OCI-LY7 (cell line): ENCODE data around the gene CNPPD1. TPM values are rescaled to one million over a fixed set of nuclear protein-coding genes. Genes with fewer than 3 reads are reported as not detected.

ENCODE experiments used
- BruUV-seq: library from RNA; stranded (reverse); fragments of 400-500 nt; replicated peaks from 2 replicates; lab custom pipeline; 2021; lab: Mats Ljungman, UMichigan
- CTCF ChIA-PET: fragments of 300-600 bp; sonication (Branson Sonifier 250); formaldehyde crosslinking; loops from one replicate; lab custom pipeline; 2022; ENCODE audit warnings: antibody characterized with exemption; ENCODE audit not compliant: unreplicated experiment; lab: Charles Lee
- POLR2A ChIA-PET: fragments of 300-600 bp; sonication (Branson Sonifier 250); formaldehyde crosslinking; loops from one replicate; lab custom pipeline; 2022; ENCODE audit warnings: antibody characterized with exemption; lab: Charles Lee
- DNase-seq: peaks from one replicate; pipeline ENCODE4 v3.0.0-alpha.2; 2015; ENCODE audit warnings: low spot score
- H2AFZ ChIP-seq: fragments of 200-600 bp; sonication (generic), shearing (Covaris generic); 2 replicates; pipeline ENCODE4 v1.6.1; 2014; ENCODE audit warnings: mild to moderate bottlenecking, antibody characterized with exemption, low read length, moderate library complexity
- H3K27ac ChIP-seq: fragments of 200-600 bp; sonication (generic); 2 replicates; pipeline ENCODE4 v1.5.1; 2014; ENCODE audit warnings: mixed run types, low read depth, mild to moderate bottlenecking, moderate library complexity, low read length, inconsistent platforms; ENCODE audit not compliant: poor library complexity, severe bottlenecking
- H3K36me3 ChIP-seq: fragments of 200-600 bp; sonication (generic); 2 replicates; pipeline ENCODE4 v1.6.1; 2014; ENCODE audit warnings: mild to moderate bottlenecking, antibody characterized with exemption, low read length, moderate library complexity, mixed read lengths; ENCODE audit not compliant: insufficient read depth
- H3K4me1 ChIP-seq: fragments of 200-600 bp; sonication (generic); 2 replicates; pipeline ENCODE4 v1.5.1; 2014; ENCODE audit warnings: mild to moderate bottlenecking, low read length; ENCODE audit not compliant: insufficient read depth, poor library complexity, severe bottlenecking
- H3K4me2 ChIP-seq: fragments of 200-600 bp; sonication (generic); 2 replicates; pipeline ENCODE4 v1.6.1; 2014; ENCODE audit warnings: mild to moderate bottlenecking, low read length
- H3K4me3 ChIP-seq: fragments of 200-600 bp; sonication (generic); 2 replicates; pipeline ENCODE4 v1.5.1; 2014; ENCODE audit warnings: mild to moderate bottlenecking, low read depth, low read length; ENCODE audit not compliant: poor library complexity, severe bottlenecking
- H3K79me2 ChIP-seq: fragments of 200-600 bp; sonication (generic); 2 replicates; pipeline ENCODE4 v1.6.1; 2016; ENCODE audit warnings: low read depth, mild to moderate bottlenecking, low read length, moderate library complexity, mixed read lengths; ENCODE audit not compliant: insufficient read depth
- H3K9me2 ChIP-seq: fragments of 200-600 bp; sonication (generic); 2 replicates; pipeline ENCODE4 v1.6.1; 2016; ENCODE audit warnings: mild to moderate bottlenecking, low read length, mixed read lengths; ENCODE audit not compliant: insufficient read depth
- H3K9me3 ChIP-seq: fragments of 200-600 bp; sonication (generic); 2 replicates; pipeline ENCODE4 v1.6.1; 2014; ENCODE audit warnings: mild to moderate bottlenecking, mixed run types, low read length, mixed read lengths
- H4K20me1 ChIP-seq: fragments of 200-600 bp; sonication (generic); 2 replicates; pipeline ENCODE4 v1.6.1; 2014; ENCODE audit warnings: mild to moderate bottlenecking, antibody characterized with exemption, low read length, moderate library complexity, mixed read lengths; ENCODE audit not compliant: insufficient read depth
- EZH2phosphoT487 ChIP-seq: fragments of 200-600 bp; sonication (generic); IDR thresholded peaks from 2 replicates; pipeline ENCODE4 v1.6.1; 2018; ENCODE audit warnings: low read depth, borderline replicate concordance, mild to moderate bottlenecking, mixed run types, antibody characterized with exemption, low read length, moderate library complexity, mixed read lengths
- intact Hi-C: fragments of 100-400 bp; cut with micrococcal nuclease; formaldehyde crosslinking; loops from one replicate; pipeline ENCODE4 v1.10.0; 2022; ENCODE audit not compliant: unreplicated experiment
- total RNA-seq, 2 experiments: library from RNA; depleted of rRNA in 1 of 2; stranded (reverse); fragments of >200 nt in 1 of 2; shearing (Covaris generic) in 1 of 2; gene quantifications; 2 replicates each; pipeline ENCODE4 v1.2.3, GENCODE V29; 2014 to 2022
- TF ChIP-seq, protein P1 (sequence below): fragments of 200-600 bp; sonication (generic); conservative IDR thresholded peaks from 2 replicates; pipeline ENCODE4 v1.5.1; 2014; ENCODE audit warnings: mild to moderate bottlenecking, antibody characterized with exemption, low read length, moderate library complexity, mixed read lengths

Gene CNPPD1
- total RNA-seq, 2 experiments from 2014 or later: 39.2 to 68.2 TPM

DNA sequence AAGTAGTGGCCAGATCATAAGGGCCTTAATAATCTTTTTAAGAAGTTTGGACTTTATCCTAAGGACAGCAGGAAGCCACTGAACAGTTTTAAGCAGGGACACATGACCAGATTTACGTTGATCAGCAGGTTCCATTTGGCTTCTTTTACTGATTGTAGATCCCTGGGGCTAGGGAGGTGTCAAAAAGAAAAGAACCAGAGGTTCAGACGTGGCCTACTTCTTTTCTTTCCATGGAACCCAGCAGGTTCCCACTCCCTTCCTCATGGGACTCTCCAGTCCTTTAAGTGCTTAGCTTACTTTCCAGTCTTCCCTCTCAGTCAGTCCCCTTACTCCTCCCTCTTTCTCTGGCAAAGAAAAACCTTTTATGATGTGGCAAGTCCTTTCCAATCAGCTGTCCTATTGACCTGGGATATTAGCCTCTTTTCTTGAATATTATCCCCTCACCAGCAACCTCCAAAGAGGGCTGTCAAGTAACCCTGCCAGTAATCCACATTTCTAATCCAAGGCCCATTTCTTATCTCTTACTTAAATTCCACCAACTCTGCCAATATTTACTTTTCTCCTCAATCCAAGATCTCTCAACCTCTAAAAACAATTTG, 49.6 kb downstream of the CNPPD1 start:
- no peaks in the 10 kb centered on the region for H3K79me2 ChIP-seq
- no peaks in the 10 kb centered on the region for H3K4me1 ChIP-seq
- H3K9me3 ChIP-seq: no peaks in the 10 kb centered on the region
- TF ChIP-seq, protein P1, sequence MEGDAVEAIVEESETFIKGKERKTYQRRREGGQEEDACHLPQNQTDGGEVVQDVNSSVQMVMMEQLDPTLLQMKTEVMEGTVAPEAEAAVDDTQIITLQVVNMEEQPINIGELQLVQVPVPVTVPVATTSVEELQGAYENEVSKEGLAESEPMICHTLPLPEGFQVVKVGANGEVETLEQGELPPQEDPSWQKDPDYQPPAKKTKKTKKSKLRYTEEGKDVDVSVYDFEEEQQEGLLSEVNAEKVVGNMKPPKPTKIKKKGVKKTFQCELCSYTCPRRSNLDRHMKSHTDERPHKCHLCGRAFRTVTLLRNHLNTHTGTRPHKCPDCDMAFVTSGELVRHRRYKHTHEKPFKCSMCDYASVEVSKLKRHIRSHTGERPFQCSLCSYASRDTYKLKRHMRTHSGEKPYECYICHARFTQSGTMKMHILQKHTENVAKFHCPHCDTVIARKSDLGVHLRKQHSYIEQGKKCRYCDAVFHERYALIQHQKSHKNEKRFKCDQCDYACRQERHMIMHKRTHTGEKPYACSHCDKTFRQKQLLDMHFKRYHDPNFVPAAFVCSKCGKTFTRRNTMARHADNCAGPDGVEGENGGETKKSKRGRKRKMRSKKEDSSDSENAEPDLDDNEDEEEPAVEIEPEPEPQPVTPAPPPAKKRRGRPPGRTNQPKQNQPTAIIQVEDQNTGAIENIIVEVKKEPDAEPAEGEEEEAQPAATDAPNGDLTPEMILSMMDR: no peak
- TF ChIP-seq EZH2phosphoT487: no peak
- H4K20me1 ChIP-seq: no peaks in the 10 kb centered on the region
- intact Hi-C loops: no loop called here
- ChIA-PET POLR2A (interaction anchor here (0.7 kb wide), 1 partner anchor 261 kb away, joined by 3 read pairs; no protein-coding TSS in a partner anchor), CTCF (no interaction called here)
- no peaks in the 10 kb centered on the region for H3K36me3 ChIP-seq
- H3K4me3 ChIP-seq: no peak overlapping the region
- DNase-seq: no peak
- no peak overlapping the region for H3K27ac ChIP-seq
- BruUV-seq: no TSS peak
- H3K9me2 ChIP-seq: no peaks in the 10 kb centered on the region
- no peak overlapping the region for H2AFZ ChIP-seq
- no peak overlapping the region for H3K4me2 ChIP-seq

- no peaks in the 10 kb centered on the region for H3K9me3 ChIP-seq
- ChIA-PET POLR2A (no interaction called here), CTCF (interaction anchor here (0.8 kb wide), 1 partner anchor 63 kb away, joined by 3 read pairs; no protein-coding TSS in a partner anchor)
- no peaks in the 10 kb centered on the region for H3K36me3 ChIP-seq
- H3K4me2 ChIP-seq: no peak overlapping the region
- TF ChIP-seq, protein P1: no peak
- TF ChIP-seq EZH2phosphoT487: no peak
- no peak overlapping the region for H3K4me3 ChIP-seq
- no peak for DNase-seq
- H2AFZ ChIP-seq: no peak overlapping the region
- no peaks in the 10 kb centered on the region for H3K4me1 ChIP-seq
- intact Hi-C loops: no loop called here
- no TSS peak for BruUV-seq
- H3K9me2 ChIP-seq: no peaks in the 10 kb centered on the region
- H4K20me1 ChIP-seq: no peaks in the 10 kb centered on the region
- no peak overlapping the region for H3K27ac ChIP-seq
- no peaks in the 10 kb centered on the region for H3K79me2 ChIP-seq
These were observed 50.2 kb downstream of the CNPPD1 start for GRCh38 chr2:219126555-219126954.

DNA sequence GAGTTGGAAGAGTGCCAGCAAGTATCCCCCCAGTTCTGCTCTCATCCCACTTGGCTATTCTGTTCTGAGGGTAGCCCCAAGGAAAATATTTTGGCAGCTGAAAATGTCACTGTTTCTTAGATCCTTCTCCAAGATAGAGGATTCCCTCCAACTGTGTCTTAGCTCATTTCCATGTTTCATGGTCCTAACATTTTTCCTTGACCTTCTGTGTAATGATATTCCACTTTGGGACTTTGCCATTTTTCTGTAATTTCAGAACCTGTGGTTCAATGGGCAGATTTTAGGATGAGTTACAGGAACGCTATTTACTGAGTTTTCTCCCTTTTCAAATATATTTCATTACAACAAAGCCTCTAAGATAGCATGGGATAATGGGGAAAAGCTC, 50.8 kb downstream of the CNPPD1 start:
- POLR2A ChIA-PET: interaction anchor here (0.7 to 1.0 kb wide), 3 partner anchors 11 to 19 kb away, joined by 3 to 4 read pairs (median 4); no protein-coding TSS in a partner anchor
- H3K79me2 ChIP-seq: no peaks in the 10 kb centered on the region
- H3K36me3 ChIP-seq: no peaks in the 10 kb centered on the region
- CTCF ChIA-PET: interaction anchor here (0.8 kb wide), 1 partner anchor 62 kb away, joined by 3 read pairs; no protein-coding TSS in a partner anchor
- intact Hi-C loops: no loop called here
- no peak for TF ChIP-seq EZH2phosphoT487
- TF ChIP-seq, protein P1: no peak
- no peak overlapping the region for H3K27ac ChIP-seq
- H4K20me1 ChIP-seq: no peaks in the 10 kb centered on the region
- H3K9me2 ChIP-seq: no peaks in the 10 kb centered on the region
- H2AFZ ChIP-seq: no peak overlapping the region
- no peak overlapping the region for H3K4me3 ChIP-seq
- DNase-seq: no peak
- no peaks in the 10 kb centered on the region for H3K9me3 ChIP-seq
- BruUV-seq: no TSS peak
- H3K4me1 ChIP-seq: no peaks in the 10 kb centered on the region
- no peak overlapping the region for H3K4me2 ChIP-seq
